Stimulated activated CD8-positive, alpha-beta memory T cell treated with anti-CD3 and anti-CD28 coated beads, Interleukin-7, amount 100 ng/mL, for 4 hours (primary cell): ENCODE results near the gene CFAP46.
"Not testable (repeated sequence)": the region's sequence is repeated elsewhere in the genome, so short reads cannot be mapped to it uniquely, and the experiment has no call there.

ENCODE experiments used
- DNase-seq, 2 donors: peaks; one replicate each; pipeline ENCODE4 v3.0.0-alpha.2; 2020; ENCODE audit warnings: low read depth in 2 of 2

The CFAP46 gene

GRCh38 chr10:132807621-132808049, 134.7 kb downstream of the CFAP46 start:
- DNase-seq: no peak

- no peak for DNase-seq
These were observed 135.8 kb downstream of the CFAP46 start for GRCh38 chr10:132806561-132807003.

DNA sequence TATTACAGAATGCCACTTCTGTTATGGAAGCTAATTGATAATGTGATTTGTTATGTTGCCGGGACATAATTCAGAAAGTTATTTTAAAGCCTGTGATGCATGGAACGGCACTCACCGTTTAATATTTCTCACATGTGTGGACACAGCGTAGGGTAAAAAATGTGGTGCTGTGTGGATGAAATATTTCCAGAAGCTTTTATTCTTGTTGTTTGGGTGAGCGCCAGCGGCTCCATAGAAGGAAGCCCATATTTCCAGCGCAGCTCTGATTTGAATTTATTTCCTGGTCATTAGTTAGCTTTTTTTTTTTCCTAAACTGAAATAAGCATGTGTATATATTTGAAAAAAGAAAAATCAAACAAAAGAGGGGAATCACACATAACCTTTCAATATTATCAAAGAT, 136.3 kb downstream of the CFAP46 start:
- no peak for DNase-seq

GRCh38 chr10:132805599-132805998, 136.8 kb downstream of the CFAP46 start:
- no peak for DNase-seq

DNA sequence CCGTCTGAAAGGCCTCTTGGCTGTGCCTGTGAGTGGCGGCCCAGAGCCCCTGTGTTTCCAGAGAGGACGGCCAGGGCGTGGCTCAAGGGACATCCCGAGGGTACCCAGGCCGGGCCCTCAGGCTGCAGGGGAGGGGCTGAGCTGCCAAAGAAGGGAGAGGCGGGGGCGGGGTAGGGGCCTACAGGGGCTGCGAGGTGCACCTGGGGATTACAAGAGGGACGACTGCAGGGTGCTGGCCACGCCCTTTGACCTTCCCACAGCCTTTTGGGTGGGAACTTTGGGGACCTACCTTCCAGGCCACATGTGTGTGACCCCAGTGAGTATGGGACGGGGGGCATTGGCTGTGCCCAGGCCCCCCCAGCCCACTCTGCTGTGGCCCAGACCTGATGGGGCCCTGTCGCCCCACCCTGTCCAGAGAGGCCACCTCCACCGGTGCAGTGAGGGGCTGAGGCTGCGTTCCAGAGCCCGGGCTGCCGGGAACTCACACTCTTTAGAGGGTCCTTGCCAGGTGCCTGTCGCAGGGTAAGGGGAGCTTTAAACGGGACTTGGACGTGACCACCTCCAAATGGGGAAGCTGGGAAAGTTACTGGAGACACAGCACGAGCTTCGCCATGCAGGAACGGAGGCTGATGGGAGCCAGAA, 137.5 kb downstream of the CFAP46 start:
- DNase-seq: no peak

GRCh38 chr10:132804287-132804686, 138.1 kb downstream of the CFAP46 start:
- no peak for DNase-seq

- no peak for DNase-seq
These were observed 138.8 kb downstream of the CFAP46 start for GRCh38 chr10:132803416-132804210.

DNA sequence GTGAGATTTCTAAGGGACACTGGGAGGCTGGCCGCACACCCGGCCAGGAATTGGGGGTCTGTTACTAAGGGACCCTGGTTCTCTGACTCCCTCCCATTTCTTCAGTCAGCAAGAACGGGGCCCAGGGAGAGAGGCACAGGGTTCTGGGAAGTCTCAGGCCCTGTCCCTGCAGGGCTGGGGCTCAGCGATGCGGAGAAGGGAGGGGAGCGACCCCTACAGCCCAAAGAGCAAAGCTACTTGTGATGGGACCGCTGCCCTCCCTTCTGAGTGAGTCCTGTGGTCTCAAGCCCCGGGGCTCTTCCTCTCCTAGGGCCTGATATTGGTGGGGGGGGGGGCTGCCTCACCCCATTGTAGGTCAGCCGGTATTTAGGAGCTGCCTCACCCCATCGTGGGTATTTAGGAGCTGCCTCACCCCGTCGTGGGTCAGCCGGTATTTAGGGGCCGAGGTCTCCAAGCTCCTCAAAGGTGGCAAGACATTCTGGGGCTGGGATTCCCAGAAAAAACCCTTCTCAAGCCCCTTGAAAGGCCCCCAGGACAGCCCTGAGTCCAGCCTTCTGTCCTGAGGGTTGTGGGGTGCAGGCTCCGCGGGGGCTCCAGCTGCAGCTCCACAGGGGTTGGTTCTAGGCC, 139.6 kb downstream of the CFAP46 start:
- no peak for DNase-seq

DNA sequence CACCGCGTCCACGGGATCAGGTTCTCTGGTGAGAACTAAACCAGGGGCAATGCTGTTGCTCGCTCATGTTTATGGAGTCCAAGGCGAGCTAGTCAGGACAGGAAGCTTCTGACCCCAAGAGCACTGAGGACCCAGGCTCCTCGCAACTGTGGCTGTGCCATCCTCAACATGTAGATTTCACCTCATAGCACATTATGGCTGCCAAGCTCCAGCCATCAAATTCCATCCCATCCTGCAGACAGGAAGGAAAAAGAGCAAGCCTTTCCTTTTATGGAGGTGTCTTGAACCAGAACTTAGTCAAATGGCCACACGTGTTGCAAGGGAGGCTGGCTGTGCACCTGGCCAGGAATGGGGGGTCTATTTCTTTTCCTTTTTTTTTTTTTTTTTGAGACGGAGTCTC, 140.3 kb downstream of the CFAP46 start:
- no peak for DNase-seq

GRCh38 chr10:132799865-132800264, 142.5 kb downstream of the CFAP46 start:
- DNase-seq: no peak

DNA sequence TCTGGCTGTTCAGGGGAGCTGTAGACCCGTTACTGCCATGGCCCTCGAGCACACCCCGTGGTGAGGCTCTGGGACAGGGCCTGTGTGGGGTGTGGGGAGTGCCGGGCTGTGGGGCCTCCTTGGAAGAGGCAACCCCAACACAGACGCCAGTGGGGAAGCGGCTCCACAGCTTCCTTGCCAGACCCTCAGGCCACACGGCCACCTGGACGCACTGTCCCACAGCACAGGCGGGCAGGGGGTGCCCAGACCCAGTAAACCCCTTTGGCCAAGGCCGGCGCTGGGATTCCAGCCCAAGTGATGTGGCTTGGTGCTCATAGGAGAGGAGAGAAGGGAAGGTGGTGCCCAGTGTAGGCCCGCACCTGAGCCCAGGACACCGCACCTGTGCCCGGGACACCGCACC, 143.5 kb downstream of the CFAP46 start:
- no peak for DNase-seq

DNA sequence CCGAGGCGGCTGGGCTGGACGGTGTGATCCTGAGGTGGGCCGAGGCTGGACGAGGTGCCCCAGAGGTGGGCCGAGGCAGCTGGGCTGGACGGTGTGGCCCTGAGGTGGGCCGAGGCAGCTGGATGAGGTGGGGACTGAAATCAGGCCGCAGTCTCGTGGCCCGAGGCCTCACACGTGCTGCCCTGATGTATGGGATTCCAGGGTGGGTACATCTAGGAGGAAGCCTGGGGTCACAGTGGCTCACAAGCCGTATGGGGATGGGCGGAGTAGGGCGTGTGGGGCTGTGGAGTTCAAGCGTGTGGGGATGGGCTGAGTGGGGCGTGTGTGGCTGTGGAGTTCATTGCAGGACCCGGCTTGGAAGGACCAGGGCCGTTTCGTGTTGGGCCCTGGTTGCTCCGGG, 144.0 kb downstream of the CFAP46 start:
- DNase-seq: no peak

- DNase-seq: not testable (repeated sequence)
These were observed 144.4 kb downstream of the CFAP46 start for GRCh38 chr10:132797986-132798385.

- no peak for DNase-seq
These were observed 145.5 kb downstream of the CFAP46 start for GRCh38 chr10:132796846-132797245.

- DNase-seq: no peak
These were observed 148.2 kb downstream of the CFAP46 start for GRCh38 chr10:132793871-132794849.

DNA sequence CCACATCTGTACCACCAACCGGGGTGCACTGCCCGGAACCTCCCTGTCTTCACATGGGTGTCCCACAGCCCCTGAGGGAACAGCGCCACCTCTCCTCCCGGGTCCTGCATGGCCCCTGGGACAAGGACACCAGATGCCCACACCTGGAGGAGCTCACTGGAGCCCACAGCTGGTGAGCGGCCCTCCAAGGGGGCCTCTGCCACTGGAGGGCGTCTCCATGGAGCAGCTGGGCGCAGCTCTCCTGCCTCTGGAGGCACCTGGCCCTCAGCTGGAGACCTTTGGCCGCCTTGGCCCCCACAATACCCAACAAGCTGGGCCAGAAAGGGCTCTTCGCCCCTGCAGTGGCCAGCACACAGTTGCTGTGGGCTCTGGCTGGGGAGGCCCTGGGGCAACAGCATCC, 149.2 kb downstream of the CFAP46 start:
- DNase-seq: no peak

GRCh38 chr10:132792796-132793195, 149.6 kb downstream of the CFAP46 start:
- DNase-seq: no peak

- not testable (repeated sequence) for DNase-seq
These were observed 150.3 kb downstream of the CFAP46 start for GRCh38 chr10:132792099-132792498.

- DNase-seq: no peak
These were observed 151.2 kb downstream of the CFAP46 start for GRCh38 chr10:132790934-132791829.

DNA sequence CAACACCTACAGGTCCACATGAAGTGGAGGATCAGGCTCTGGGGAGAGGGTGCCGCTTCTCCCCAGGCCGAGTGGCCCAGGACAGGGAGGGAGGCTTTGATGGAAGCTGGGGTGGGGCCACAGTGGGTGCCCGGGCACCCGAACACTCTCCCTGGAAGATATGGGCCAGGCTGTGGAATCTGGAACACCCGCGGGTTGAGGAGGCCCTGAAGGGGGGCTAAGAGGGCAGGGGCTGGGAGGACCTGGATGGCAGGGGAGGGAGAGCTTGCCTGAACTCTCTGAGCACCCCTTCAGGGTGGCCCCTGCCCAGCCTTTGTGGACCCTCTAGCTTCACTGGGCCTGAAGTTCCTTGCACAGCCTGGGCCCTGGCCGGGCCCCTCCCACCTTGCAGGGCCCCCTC, 151.9 kb downstream of the CFAP46 start:
- no peak for DNase-seq
